ENCODE measurements around the gene ZCRB1.

- TF ChIP-seq CTCF (IDR thresholded peaks at IDR 0.05) (no peak), POLR2A (IDR thresholded peaks at IDR 0.05) (no peak), EP300 (IDR thresholded peaks at IDR 0.05) (no peak)
These were observed 17.5 kb downstream of the ZCRB1 start for GRCh38 chr12:42308390-42308789.
